Activated naive CD8-positive, alpha-beta T cell treated with anti-CD3 and anti-CD28 coated beads, Interleukin-2, amount 50 U/mL, for 24 hours (primary cell): ENCODE data around the gene PYGL.

Experiments
- ATAC-seq: fragments of 150-1000 bp; cut with Tn5 transposase; one replicate; pipeline ENCODE4 v1.10.0; 2021
- DNase-seq: peaks from one replicate; pipeline ENCODE4 v3.0.0; 2021
- H3K27ac Mint-ChIP-seq: one replicate; pipeline ENCODE4 v1.8.0; 2021; ENCODE audit warnings: mild to moderate bottlenecking, mixed read lengths
- H3K27me3 Mint-ChIP-seq: one replicate; pipeline ENCODE4 v1.8.0; 2021; ENCODE audit warnings: mixed read lengths
- H3K36me3 Mint-ChIP-seq: one replicate; pipeline ENCODE4 v1.8.0; 2021; ENCODE audit warnings: low read depth, mixed read lengths
- H3K4me1 Mint-ChIP-seq: one replicate; pipeline ENCODE4 v1.8.0; 2021; ENCODE audit warnings: mixed read lengths
- H3K4me3 Mint-ChIP-seq: one replicate; pipeline ENCODE4 v1.8.0; 2021; ENCODE audit warnings: mild to moderate bottlenecking, moderate library complexity, mixed read lengths
- H3K9me3 Mint-ChIP-seq: one replicate; pipeline ENCODE4 v1.8.0; 2021; ENCODE audit warnings: mixed read lengths

The PYGL gene

DNA sequence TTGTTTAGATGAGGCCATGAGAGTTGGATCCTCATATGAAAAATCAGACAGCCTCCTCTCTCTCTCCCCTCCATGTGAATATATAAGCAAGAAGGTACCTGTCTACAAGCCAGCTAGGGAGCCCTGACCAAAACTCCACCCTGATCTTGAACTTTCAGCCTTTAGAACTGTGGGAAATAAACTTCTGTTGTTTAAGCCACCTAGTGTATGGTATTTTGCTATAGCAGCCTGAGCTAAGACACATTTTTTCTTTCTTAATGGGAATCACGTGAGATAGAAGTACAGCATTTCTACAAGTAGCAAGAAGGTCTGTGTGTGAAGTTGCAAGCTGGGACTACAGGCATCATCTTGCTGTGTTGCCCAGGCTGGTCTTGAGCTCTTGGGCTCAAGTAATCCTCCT lies 88.7 kb downstream of the PYGL start:
- no peak for DNase-seq

More for the DNA sequence above, 88.7 kb downstream of the PYGL start:
- no peaks in the 10 kb centered on the region for H3K27me3 Mint-ChIP-seq
- ATAC-seq: no peak
- H3K4me1 Mint-ChIP-seq: peaks cover 14% of the 10 kb centered on the region
- no peaks in the 10 kb centered on the region for H3K9me3 Mint-ChIP-seq
- no peaks in the 10 kb centered on the region for H3K36me3 Mint-ChIP-seq
- no peak overlapping the region for H3K4me3 Mint-ChIP-seq
- H3K27ac Mint-ChIP-seq: no peak overlapping the region
